ENCODE measurements around the gene PAX8. TPM values are rescaled to one million over a fixed set of nuclear protein-coding genes. Genes with fewer than 3 reads are reported as not detected.
"Not testable (repeated sequence)": the region's sequence is repeated elsewhere in the genome, so short reads cannot be mapped to it uniquely, and the experiment has no call there.

PAX8 gene
- total and polyA plus RNA-seq, 10 of the 15 experiments (the other 5 are each of a cell fraction or from before 2014, with no cell fraction given): 0.16 to 2.5 (median 0.97) TPM

- SMC1A ChIA-PET (ENCODE audit: uncharacterized antibody, unreplicated experiment); BruUV-seq (replicated peaks): not testable (repeated sequence)
- WGBS (ENCODE audit: insufficient coverage, insufficient replicate concordance, low lambda C conversion rate, missing lambda C conversion rate): 31% methylated on average over 7 of the region's 7 CpGs
Observed at GRCh38 chr2:113320106-113320505, 41.4 kb upstream of the PAX8 start.

GRCh38 chr2:113318941-113319340, 40.2 kb upstream of the PAX8 start:
- H3K4me1 ChIP-seq (ENCODE audit: control insufficient read depth, insufficient read depth, low read length); H3K36me3 ChIP-seq (ENCODE audit: control insufficient read depth in 2 of 2, insufficient read depth in 2 of 2, low read length in 1 of 2); H3K9ac ChIP-seq (ENCODE audit: control insufficient read depth, insufficient read depth, low read length); RAD21 ChIA-PET (ENCODE audit: unreplicated experiment); ATAC-seq; H3K27me3 ChIP-seq (replicated peaks in 1 of 2; ENCODE audit: control insufficient read depth in 2 of 2, insufficient read depth in 2 of 2, low read length in 1 of 2); H3K9me3 ChIP-seq (replicated peaks; ENCODE audit: control insufficient read depth, insufficient read depth, low read length); CTCF ChIA-PET; SMC1A ChIA-PET (ENCODE audit: uncharacterized antibody, unreplicated experiment); FAIRE-seq; H3K4me2 ChIP-seq (ENCODE audit: control insufficient read depth, insufficient read depth); intact Hi-C loops (cut with micrococcal nuclease; ENCODE audit: unreplicated experiment); H3K27ac ChIP-seq (ENCODE audit: control insufficient read depth, insufficient read depth); BruUV-seq (replicated peaks); H3K4me3 ChIP-seq; DNase-seq (ENCODE audit: low read depth, low spot score); in situ Hi-C loops (cut with MboI); H4K20me1 ChIP-seq (ENCODE audit: control insufficient read depth, insufficient read depth); H3K79me2 ChIP-seq (ENCODE audit: control insufficient read depth, insufficient read depth, low read length); H2AFZ ChIP-seq (ENCODE audit: control insufficient read depth, low read depth, low read length); POLR2A ChIA-PET: not testable (repeated sequence)
- 11% methylated on average over 3 of the region's 3 CpGs for WGBS (ENCODE audit: insufficient coverage, insufficient replicate concordance, low lambda C conversion rate, missing lambda C conversion rate)

More at GRCh38 chr2:113320106-113320505, 41.4 kb upstream of the PAX8 start:
- H3K9ac ChIP-seq (ENCODE audit: control insufficient read depth, insufficient read depth, low read length); H4K20me1 ChIP-seq (ENCODE audit: control insufficient read depth, insufficient read depth); H3K36me3 ChIP-seq (ENCODE audit: control insufficient read depth in 2 of 2, insufficient read depth in 2 of 2, low read length in 1 of 2); ATAC-seq; H3K4me1 ChIP-seq (ENCODE audit: control insufficient read depth, insufficient read depth, low read length); H3K9me3 ChIP-seq (replicated peaks; ENCODE audit: control insufficient read depth, insufficient read depth, low read length); H3K4me3 ChIP-seq; H3K27me3 ChIP-seq (replicated peaks in 1 of 2; ENCODE audit: control insufficient read depth in 2 of 2, insufficient read depth in 2 of 2, low read length in 1 of 2); DNase-seq (ENCODE audit: low read depth, low spot score); RAD21 ChIA-PET (ENCODE audit: unreplicated experiment); POLR2A ChIA-PET; H3K4me2 ChIP-seq (ENCODE audit: control insufficient read depth, insufficient read depth); in situ Hi-C loops (cut with MboI); FAIRE-seq; H2AFZ ChIP-seq (ENCODE audit: control insufficient read depth, low read depth, low read length); intact Hi-C loops (cut with micrococcal nuclease; ENCODE audit: unreplicated experiment); H3K27ac ChIP-seq (ENCODE audit: control insufficient read depth, insufficient read depth); H3K79me2 ChIP-seq (ENCODE audit: control insufficient read depth, insufficient read depth, low read length); CTCF ChIA-PET: not testable (repeated sequence)

GRCh38 chr2:113316085-113316484, 37.4 kb upstream of the PAX8 start:
- no TSS peak for BruUV-seq (replicated peaks)

GRCh38 chr2:113314663-113315062, 35.9 kb upstream of the PAX8 start:
- H3K79me2 ChIP-seq (ENCODE audit: control insufficient read depth, insufficient read depth, low read length); H3K9ac ChIP-seq (ENCODE audit: control insufficient read depth, insufficient read depth, low read length); intact Hi-C loops (cut with micrococcal nuclease; ENCODE audit: unreplicated experiment); H3K4me2 ChIP-seq (ENCODE audit: control insufficient read depth, insufficient read depth); ATAC-seq; H3K4me3 ChIP-seq; BruUV-seq (replicated peaks); H3K9me3 ChIP-seq (replicated peaks; ENCODE audit: control insufficient read depth, insufficient read depth, low read length); H3K27ac ChIP-seq (ENCODE audit: control insufficient read depth, insufficient read depth); H3K4me1 ChIP-seq (ENCODE audit: control insufficient read depth, insufficient read depth, low read length); POLR2A ChIA-PET; CTCF ChIA-PET; FAIRE-seq; H3K36me3 ChIP-seq (ENCODE audit: control insufficient read depth in 2 of 2, insufficient read depth in 2 of 2, low read length in 1 of 2); in situ Hi-C loops (cut with MboI); H3K27me3 ChIP-seq (replicated peaks in 1 of 2; ENCODE audit: control insufficient read depth in 2 of 2, insufficient read depth in 2 of 2, low read length in 1 of 2); SMC1A ChIA-PET (ENCODE audit: uncharacterized antibody, unreplicated experiment); RAD21 ChIA-PET (ENCODE audit: unreplicated experiment); H2AFZ ChIP-seq (ENCODE audit: control insufficient read depth, low read depth, low read length); DNase-seq (ENCODE audit: low read depth, low spot score); H4K20me1 ChIP-seq (ENCODE audit: control insufficient read depth, insufficient read depth): not testable (repeated sequence)

More at GRCh38 chr2:113316085-113316484, 37.4 kb upstream of the PAX8 start:
- DNase-seq (ENCODE audit: low read depth, low spot score) (no peak), FAIRE-seq (no peak), ATAC-seq (no peak)
- TF ChIP-seq IKZF2 (IDR thresholded peaks at IDR 0.05): no peak
- TF ChIP-seq EGR1 (IDR thresholded peaks at IDR 0.05; ENCODE audit: borderline replicate concordance in 1 of 2, low read depth in 2 of 2, low read length in 2 of 2): no peak
- Histone ChIP-seq H3K4me2 (ENCODE audit: control insufficient read depth, insufficient read depth) (no peak overlapping the region), H4K20me1 (ENCODE audit: control insufficient read depth, insufficient read depth) (no peaks in the 10 kb centered on the region), H3K4me3 (no peak overlapping the region), H2AFZ (ENCODE audit: control insufficient read depth, low read depth, low read length) (no peak overlapping the region), H3K9me3 (replicated peaks; ENCODE audit: control insufficient read depth, insufficient read depth, low read length) (no peaks in the 10 kb centered on the region), H3K27ac (ENCODE audit: control insufficient read depth, insufficient read depth) (no peak overlapping the region), H3K4me1 (ENCODE audit: control insufficient read depth, insufficient read depth, low read length) (no peaks in the 10 kb centered on the region), H3K9ac (ENCODE audit: control insufficient read depth, insufficient read depth, low read length) (no peak overlapping the region), H3K27me3 (replicated peaks in 1 of 2; ENCODE audit: control insufficient read depth in 2 of 2, insufficient read depth in 2 of 2, low read length in 1 of 2) (no peaks in the 10 kb centered on the region; a peak in 1 of 4 replicates), H3K79me2 (ENCODE audit: control insufficient read depth, insufficient read depth, low read length) (no peaks in the 10 kb centered on the region), H3K36me3 (ENCODE audit: control insufficient read depth in 2 of 2, insufficient read depth in 2 of 2, low read length in 1 of 2) (no peaks in the 10 kb centered on the region)
- in situ Hi-C loops (cut with MboI) (no loop called here), intact Hi-C loops (cut with micrococcal nuclease; ENCODE audit: unreplicated experiment) (no loop called here)
- WGBS (ENCODE audit: insufficient coverage, insufficient replicate concordance, low lambda C conversion rate, missing lambda C conversion rate): 3% methylated on average over 2 of the region's 2 CpGs
- ChIA-PET POLR2A (no interaction called here), CTCF (interaction anchor here (0.6 to 0.9 kb wide), 2 partner anchors 74 to 178 kb away, joined by 3 read pairs; no protein-coding TSS in a partner anchor), RAD21 (ENCODE audit: unreplicated experiment) (no interaction called here), SMC1A (ENCODE audit: uncharacterized antibody, unreplicated experiment) (no interaction called here)

Data from GM12878 (cell line).